ENCODE data around the gene TTC39C. TPM values are rescaled to one million over a fixed set of nuclear protein-coding genes. Genes with fewer than 3 reads are reported as not detected.

Gene TTC39C
- total and polyA plus RNA-seq, 2 of the 8 experiments (the other 6 are each of a cell fraction or from before 2014, with no cell fraction given): 8.1 to 79.1 TPM

- TF ChIP-seq NANOG (IDR thresholded peaks at IDR 0.05; ENCODE audit: insufficient read depth, low read depth, low read length, poor library complexity, severe bottlenecking) (no peak), BCL11A (IDR thresholded peaks at IDR 0.05; ENCODE audit: low read depth in 2 of 2, low read length in 2 of 2) (no peak)
Measured at GRCh38 chr18:24035316-24035715, 20.8 kb downstream of the TTC39C start (continued).

Measured in H1 (cell line).